Activated gamma-delta T cell (primary cell): ENCODE results near the gene RNU2-63P.
"Not testable (repeated sequence)": the region's sequence is repeated elsewhere in the genome, so short reads cannot be mapped to it uniquely, and the experiment has no call there.

Experiments used
- DNase-seq: peaks from one replicate; lab custom pipeline; 2025; lab: John Stamatoyannopoulos, UW

The RNU2-63P gene

DNA sequence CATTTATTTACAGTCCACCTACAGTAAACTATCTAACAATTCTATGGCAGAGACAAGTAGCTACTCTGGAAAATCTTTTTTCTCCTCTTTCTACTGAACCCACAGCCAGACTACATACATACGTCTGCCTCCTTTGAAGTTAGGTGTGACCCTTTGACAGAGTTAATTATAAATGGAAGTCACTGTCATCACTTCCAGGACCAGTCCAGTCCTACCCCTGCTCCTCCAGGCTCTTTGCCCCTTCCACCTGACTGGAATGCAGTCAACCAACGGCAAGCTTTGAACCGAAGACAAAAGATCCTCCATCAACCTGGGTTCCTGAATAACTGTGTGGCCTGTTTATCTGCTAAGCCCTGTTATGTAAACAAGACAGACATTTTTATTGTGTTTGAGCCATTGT lies 35.2 kb downstream of the RNU2-63P start:
- not testable (repeated sequence) for DNase-seq

DNA sequence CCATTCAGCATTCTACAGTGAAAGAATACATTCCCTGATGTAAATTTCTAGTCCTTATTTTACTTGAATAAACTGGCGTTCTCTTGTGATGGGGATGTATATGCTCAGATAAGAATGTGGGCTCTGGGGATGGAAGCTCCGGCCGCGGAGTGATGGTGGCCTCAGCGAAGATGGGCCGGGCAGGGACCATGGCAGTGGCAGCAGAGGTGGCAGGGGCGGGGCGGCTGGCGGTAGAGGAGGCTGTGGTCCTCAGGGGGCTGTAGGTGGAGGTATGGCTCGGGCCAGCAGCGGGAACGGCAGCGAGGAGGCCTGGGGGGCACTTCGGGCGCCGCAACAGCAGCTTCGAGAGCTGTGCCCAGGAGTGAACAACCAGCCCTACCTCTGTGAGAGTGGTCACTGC lies 44.0 kb downstream of the RNU2-63P start:
- DNase-seq, result not testable (repeated sequence)
